Panc1 (cell line): ENCODE results near the gene OTUB1. TPM values are rescaled to one million over a fixed set of nuclear protein-coding genes. Genes with fewer than 3 reads are reported as not detected.

ENCODE experiments used
- ATAC-seq: fragments of 200-7000 bp; cut with Tn5 transposase; 2 replicates; pipeline ENCODE4 v1.9.1; 2020; ENCODE audit warnings: mild to moderate bottlenecking, moderate library complexity
- BruUV-seq: library from RNA; stranded (reverse); fragments of 400-500 nt; replicated peaks from 2 replicates; lab custom pipeline; 2021; lab: Mats Ljungman, UMichigan
- CTCF ChIA-PET: fragments of 300-600 bp; sonication (Branson Sonifier 250); formaldehyde crosslinking; loops from one replicate; lab custom pipeline; 2022; ENCODE audit warnings: antibody characterized with exemption; lab: Charles Lee
- POLR2A ChIA-PET: fragments of 300-600 bp; sonication (Branson Sonifier 250); formaldehyde crosslinking; loops from one replicate; lab custom pipeline; 2022; ENCODE audit warnings: antibody characterized with exemption; lab: Charles Lee
- DNase-seq: peaks from one replicate; pipeline ENCODE4 v3.0.0-alpha.2; 2010; ENCODE audit warnings: low read depth, low spot score
- H3K27ac ChIP-seq: 2 replicates; pipeline ENCODE4 v1.5.1; 2011; ENCODE audit warnings: mild to moderate bottlenecking, low read length, inconsistent platforms
- H3K27me3 ChIP-seq: fragments of 200-500 bp; sonication (Bioruptor generic); 2 replicates; pipeline ENCODE4 v1.6.0; 2014; ENCODE audit warnings: low read length, inconsistent platforms; ENCODE audit not compliant: control insufficient read depth, insufficient read depth
- H3K36me3 ChIP-seq: fragments of 200-500 bp; sonication (Bioruptor generic); 2 replicates; pipeline ENCODE4 v1.5.1; 2014; ENCODE audit warnings: inconsistent platforms, mild to moderate bottlenecking, low read length, moderate library complexity; ENCODE audit not compliant: control insufficient read depth, insufficient read depth
- H3K4me1 ChIP-seq: 2 replicates; pipeline ENCODE4 v1.5.1; 2011; ENCODE audit warnings: inconsistent platforms, mild to moderate bottlenecking, low read length, moderate library complexity; ENCODE audit not compliant: control insufficient read depth, insufficient read depth
- H3K4me3 ChIP-seq, 2 experiments: 2 replicates each; pipeline ENCODE4 v1.5.1; 2011 to 2012; ENCODE audit warnings: low read depth in 2 of 2, low read length in 2 of 2, mild to moderate bottlenecking in 2 of 2, inconsistent platforms in 1 of 2, moderate library complexity in 1 of 2
- H3K9me3 ChIP-seq: fragments of 200-500 bp; sonication (Bioruptor generic); 2 replicates; pipeline ENCODE4 v1.5.1; 2014; ENCODE audit warnings: low read depth, mild to moderate bottlenecking, inconsistent platforms, low read length, moderate library complexity; ENCODE audit not compliant: control insufficient read depth, insufficient read depth
- CTCF ChIP-seq: fragments of 450-650 bp; IDR thresholded peaks from 2 replicates; pipeline ENCODE4 v1.5.1; 2017; ENCODE audit warnings: mild to moderate bottlenecking
- POLR2AphosphoS5 ChIP-seq: IDR thresholded peaks from 2 replicates; pipeline ENCODE4 v1.6.1; 2012; ENCODE audit warnings: mild to moderate bottlenecking, low read depth, low read length, moderate library complexity
- REST ChIP-seq, 2 experiments: IDR thresholded peaks; 2 replicates each; pipeline ENCODE4 v1.6.1; 2011 to 2012; ENCODE audit warnings: low read depth in 2 of 2, control low read depth in 1 of 2, low read length in 1 of 2, mild to moderate bottlenecking in 1 of 2, moderate library complexity in 1 of 2; ENCODE audit not compliant: insufficient read depth in 1 of 2
- SIN3A ChIP-seq: IDR thresholded peaks from 2 replicates; pipeline ENCODE4 v1.6.1; 2012; ENCODE audit warnings: low read depth, mild to moderate bottlenecking, low read length, moderate library complexity, borderline replicate concordance; ENCODE audit not compliant: insufficient read depth
- TCF7L2 ChIP-seq: IDR thresholded peaks from 2 replicates; pipeline ENCODE4 v1.6.1; 2011; ENCODE audit warnings: mild to moderate bottlenecking, low read depth, low read length, inconsistent platforms
- in situ Hi-C: cut with HindIII; loops from 2 replicates; pipeline ENCODE4 v1.10.0; 2016; ENCODE audit warnings: low sequenced_read_pairs, low pct_unique_long_range_greater_than_20kb
- intact Hi-C: fragments of 100-400 bp; cut with micrococcal nuclease; formaldehyde crosslinking; loops from one replicate; pipeline ENCODE4 v1.10.0; 2022; ENCODE audit not compliant: unreplicated experiment
- total RNA-seq: library from RNA; stranded (reverse); gene quantifications from one replicate; pipeline ENCODE4 v1.2.1, GENCODE V29; 2021; ENCODE audit not compliant: unreplicated experiment

Gene OTUB1
- total RNA-seq, 1 experiment from 2014 or later, result 118 TPM

DNA sequence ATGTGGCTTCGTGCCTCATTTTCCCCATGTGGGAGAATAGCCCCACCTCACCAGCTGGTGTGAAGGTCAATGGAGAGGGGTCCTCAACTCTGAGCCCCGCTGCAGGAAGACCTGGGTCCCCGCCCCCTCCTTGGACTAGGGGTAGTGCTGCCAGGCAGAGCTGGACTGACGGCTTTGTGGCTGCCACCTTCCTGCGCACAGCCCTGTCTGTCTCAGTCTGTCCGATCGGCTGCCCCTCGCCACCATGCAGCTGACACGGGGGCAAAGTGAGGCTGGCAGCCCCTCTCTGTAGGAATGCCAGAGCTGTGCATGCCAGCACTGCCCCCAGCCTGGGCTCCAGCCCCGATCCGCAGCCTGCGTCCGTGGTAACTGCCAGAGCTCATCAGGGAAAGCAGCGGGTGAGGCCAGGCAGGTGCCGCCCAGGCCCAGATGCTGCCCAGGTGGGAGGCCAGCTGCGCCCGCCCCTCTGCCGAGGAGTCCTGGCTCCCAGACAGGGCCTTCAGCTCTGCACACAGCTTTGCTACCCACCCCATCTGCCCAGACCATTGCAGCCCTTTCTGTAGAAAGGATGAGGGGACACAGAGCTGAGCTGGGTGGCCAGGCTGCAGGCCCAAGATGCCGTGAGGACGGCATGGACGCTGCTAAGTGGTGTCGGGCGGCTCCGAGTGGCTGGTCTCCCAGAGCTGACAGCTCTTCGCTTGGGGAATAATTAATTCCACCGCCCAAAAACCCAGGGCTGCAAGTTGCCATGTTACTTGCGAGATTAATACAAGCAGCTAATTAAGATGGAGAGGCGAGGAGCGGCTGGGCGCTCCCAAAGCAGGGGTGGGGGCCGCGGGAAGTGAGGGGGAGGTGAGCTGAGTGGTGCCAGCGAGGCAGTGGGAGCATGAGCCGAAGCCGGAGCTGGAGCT is 30.0 kb downstream of the OTUB1 start:
- CTCF ChIA-PET, result no interaction called here
- TF ChIP-seq REST (IDR thresholded peaks at IDR 0.05; ENCODE audit: insufficient read depth in 1 of 2, low read depth in 2 of 2, low read length in 1 of 2) (no peak), TCF7L2 (no peak)
- H3K9me3 ChIP-seq, result no peaks in the 10 kb centered on the region
- no peak overlapping the region for H3K4me3 ChIP-seq
- no peak for DNase-seq
- 0 out of 2 replicates have a peak, but pooled peaks have one; percentile 10 for ATAC-seq
- H3K36me3 ChIP-seq, result no peaks in the 10 kb centered on the region
- intact Hi-C loops, result no loop called here
- H3K27ac ChIP-seq, result no peak overlapping the region
- H3K27me3 ChIP-seq, result no peaks in the 10 kb centered on the region
- POLR2A ChIA-PET, result interaction anchor here (0.5 to 0.6 kb wide), 3 partner anchors 9 to 360 kb away, joined by 3 to 8 read pairs (median 7); no protein-coding TSS in a partner anchor
- BruUV-seq, result no TSS peak
- peaks cover 14% of the 10 kb centered on the region; the same call in 1 of the 2 replicates for H3K4me1 ChIP-seq
- in situ Hi-C loops, result no loop called here

DNA sequence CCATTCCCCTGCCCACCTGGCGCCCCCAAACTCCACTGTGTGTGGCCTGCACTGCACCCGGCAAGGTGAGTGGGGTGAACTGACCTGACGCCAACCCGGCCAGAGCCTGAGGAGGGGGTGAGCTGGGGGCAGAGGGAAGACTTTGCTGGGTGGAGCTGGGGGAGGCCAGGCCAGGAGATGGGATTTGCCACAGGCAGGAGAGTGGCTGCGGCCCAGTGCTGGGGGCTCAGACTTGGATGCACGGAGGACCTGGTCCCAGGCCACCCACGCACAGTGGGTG is 31.6 kb downstream of the OTUB1 start:
- Histone ChIP-seq H3K27me3 (no peaks in the 10 kb centered on the region), H3K4me3 (no peak overlapping the region), H3K9me3 (no peaks in the 10 kb centered on the region), H3K27ac (no peak overlapping the region), H3K4me1 (peaks cover 14% of the 10 kb centered on the region; the same call in 1 of the 2 replicates), H3K36me3 (no peaks in the 10 kb centered on the region)
- POLR2A ChIA-PET, result interaction anchor here (0.6 kb wide), 1 partner anchor 10 kb away, joined by 7 read pairs; no protein-coding TSS in a partner anchor
- ATAC-seq (no peak), DNase-seq (no peak)
- intact Hi-C loops, result no loop called here
- CTCF ChIA-PET, result no interaction called here
- in situ Hi-C loops, result no loop called here
- TF ChIP-seq TCF7L2 (no peak), POLR2AphosphoS5 (no peak), SIN3A (no peak), REST (IDR thresholded peaks at IDR 0.05; ENCODE audit: insufficient read depth in 1 of 2, low read depth in 2 of 2, low read length in 1 of 2) (no peak), CTCF (no peak)
- no TSS peak for BruUV-seq
